ENCODE results near the gene SPATA31C1. TPM values are rescaled to one million over a fixed set of nuclear protein-coding genes. Genes with fewer than 3 reads are reported as not detected.
"Not testable (repeated sequence)": the region's sequence is repeated elsewhere in the genome, so short reads cannot be mapped to it uniquely, and the experiment has no call there.

The SPATA31C1 gene
- total RNA-seq, 1 donor = not detected

GRCh38 chr9:87910821-87911220 lies 6.9 kb upstream of the SPATA31C1 start:
- no peak overlapping the region for H3K4me3 ChIP-seq (ENCODE audit: low read depth, low read length)
- DNase-seq (ENCODE audit: low read depth) = peak; percentile 56
- no peak for TF ChIP-seq CTCF (IDR thresholded peaks at IDR 0.05; ENCODE audit: insufficient read depth, low read depth, low read length)

GRCh38 chr9:87919013-87919412 lies 1.3 kb downstream of the SPATA31C1 start:
- H3K4me3 ChIP-seq (ENCODE audit: low read depth, low read length); DNase-seq (ENCODE audit: low read depth): not testable (repeated sequence)

GRCh38 chr9:87921561-87921960 lies 3.8 kb downstream of the SPATA31C1 start:
- DNase-seq (ENCODE audit: low read depth); H3K4me3 ChIP-seq (ENCODE audit: low read depth, low read length): not testable (repeated sequence)

- H3K4me3 ChIP-seq (ENCODE audit: low read depth, low read length); DNase-seq (ENCODE audit: low read depth): not testable (repeated sequence)
Measured at GRCh38 chr9:87923012-87923411, 5.2 kb downstream of the SPATA31C1 start.

DNA sequence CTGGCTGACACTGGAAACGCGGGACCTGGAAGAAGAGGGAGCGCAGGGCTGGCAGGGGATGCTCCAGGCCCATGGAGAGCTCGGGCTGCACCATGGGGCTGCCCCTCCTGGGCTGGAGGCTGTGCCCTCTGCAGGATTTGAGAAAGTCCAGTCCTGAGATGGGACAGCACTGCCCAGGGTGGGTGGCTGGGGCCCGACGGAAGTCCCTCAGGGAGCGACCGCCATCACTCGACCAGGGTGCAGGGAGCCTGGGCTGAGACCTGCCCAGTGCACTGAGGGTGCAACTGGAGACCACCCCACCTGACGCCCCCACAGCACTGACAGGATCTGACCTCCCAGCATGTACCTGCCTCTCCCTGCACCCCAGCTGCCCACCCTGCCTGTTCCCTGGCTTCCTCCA lies 7.1 kb downstream of the SPATA31C1 start:
- not testable (repeated sequence) for H3K4me3 ChIP-seq (ENCODE audit: low read depth, low read length); DNase-seq (ENCODE audit: low read depth)

DNA sequence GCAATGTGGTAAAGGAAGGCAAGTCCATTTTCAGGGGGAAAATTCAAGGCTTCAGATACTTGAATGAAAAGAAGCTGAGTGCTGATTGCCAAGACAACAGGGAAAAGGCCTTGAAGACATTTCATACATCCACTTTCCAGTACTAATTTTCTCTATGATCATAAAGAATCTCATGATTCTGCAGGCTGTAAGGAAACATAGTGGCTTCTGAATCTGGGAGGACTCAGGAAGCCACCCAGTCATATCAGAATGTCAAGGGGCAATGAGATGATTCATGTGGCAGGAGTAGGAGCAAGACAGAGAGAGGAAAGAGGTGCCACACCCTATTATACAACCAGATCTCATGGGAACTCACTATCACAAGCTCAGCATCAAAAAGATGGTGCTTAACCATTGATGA lies 11.4 kb downstream of the SPATA31C1 start:
- not testable (repeated sequence) for H3K4me3 ChIP-seq (ENCODE audit: low read depth, low read length); DNase-seq (ENCODE audit: low read depth)

GRCh38 chr9:87934444-87934843 lies 16.7 kb downstream of the SPATA31C1 start:
- not testable (repeated sequence) for DNase-seq (ENCODE audit: low read depth)

GRCh38 chr9:87937352-87937751 lies 19.6 kb downstream of the SPATA31C1 start:
- DNase-seq (ENCODE audit: low read depth); H3K4me3 ChIP-seq (ENCODE audit: low read depth, low read length): not testable (repeated sequence)

More at GRCh38 chr9:87934444-87934843, 16.7 kb downstream of the SPATA31C1 start:
- not testable (repeated sequence) for H3K4me3 ChIP-seq (ENCODE audit: low read depth, low read length)

DNA sequence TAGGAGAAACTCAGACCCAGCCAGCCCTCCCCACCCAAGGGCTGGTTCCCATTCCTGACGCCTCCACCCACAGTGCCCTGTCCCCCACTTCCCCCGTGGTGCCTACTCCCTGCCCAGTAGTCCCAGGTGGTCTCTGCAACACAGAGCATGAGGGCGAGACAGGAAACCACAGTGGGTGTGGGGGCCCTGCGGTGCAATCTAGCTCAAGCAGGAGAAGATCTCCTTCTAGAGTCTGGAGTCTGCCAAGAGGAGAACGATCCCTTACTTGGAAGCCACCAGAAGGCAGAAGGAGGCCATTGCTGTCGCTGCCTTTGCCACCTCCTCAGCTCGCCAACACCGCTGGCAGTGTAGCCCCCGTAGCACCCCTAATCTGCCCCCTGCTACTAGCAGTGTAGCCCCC lies 20.2 kb downstream of the SPATA31C1 start:
- H3K4me3 ChIP-seq (ENCODE audit: low read depth, low read length); DNase-seq (ENCODE audit: low read depth): not testable (repeated sequence)

GRCh38 chr9:87938336-87938735 lies 20.6 kb downstream of the SPATA31C1 start:
- DNase-seq (ENCODE audit: low read depth); H3K4me3 ChIP-seq (ENCODE audit: low read depth, low read length): not testable (repeated sequence)

DNA sequence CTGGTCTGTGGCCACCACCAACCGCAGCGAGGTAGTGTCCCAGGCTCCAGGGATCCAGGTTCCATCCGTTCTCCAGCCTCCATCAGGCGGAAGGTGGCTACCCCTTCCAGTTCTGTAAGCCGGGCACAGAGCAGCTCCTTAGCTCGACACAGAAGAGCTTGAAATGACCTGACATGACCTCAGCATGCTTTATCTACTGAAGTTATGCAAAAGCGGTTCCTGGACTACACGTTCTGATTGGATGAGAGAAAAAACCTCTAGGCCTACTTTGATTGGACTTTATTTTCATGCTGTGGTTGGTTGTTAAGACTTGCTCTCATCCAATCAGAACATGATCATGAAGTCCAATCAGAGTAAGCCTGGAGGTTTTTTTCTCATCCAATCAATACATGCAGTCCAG lies 21.3 kb downstream of the SPATA31C1 start:
- not testable (repeated sequence) for DNase-seq (ENCODE audit: low read depth)

DNA sequence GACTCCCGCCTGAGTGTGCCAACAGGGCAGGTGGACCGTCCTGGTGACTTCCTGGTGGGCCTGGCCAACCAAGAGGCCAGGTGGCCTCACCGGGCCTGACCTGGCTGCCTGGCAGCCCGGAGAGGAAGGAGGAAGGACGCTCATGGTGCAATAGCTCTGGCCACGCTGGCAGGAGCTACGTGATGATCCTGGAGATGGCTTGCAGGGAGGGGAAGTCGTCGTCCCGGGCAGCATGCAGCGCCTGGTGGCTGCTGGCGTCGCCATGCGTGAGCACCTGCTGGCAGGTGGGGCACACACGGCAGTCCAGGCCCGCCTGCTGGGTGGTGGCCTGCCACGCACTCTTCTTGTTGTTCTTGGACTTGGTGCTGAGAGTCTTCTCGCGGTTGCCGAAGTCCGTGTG lies 26.3 kb downstream of the SPATA31C1 start:
- no peak for DNase-seq (ENCODE audit: low read depth)
- TF ChIP-seq CTCF (IDR thresholded peaks at IDR 0.05; ENCODE audit: insufficient read depth, low read depth, low read length) = no peak

More for the DNA sequence above, 21.3 kb downstream of the SPATA31C1 start:
- H3K4me3 ChIP-seq (ENCODE audit: low read depth, low read length) = not testable (repeated sequence)

GRCh38 chr9:87944682-87945081 lies 26.9 kb downstream of the SPATA31C1 start:
- no peak for DNase-seq (ENCODE audit: low read depth)
- H3K4me3 ChIP-seq (ENCODE audit: low read depth, low read length) = peak overlapping the region; percentile 39
- TF ChIP-seq CTCF (IDR thresholded peaks at IDR 0.05; ENCODE audit: insufficient read depth, low read depth, low read length) = no peak

More for the DNA sequence above, 26.3 kb downstream of the SPATA31C1 start:
- H3K4me3 ChIP-seq (ENCODE audit: low read depth, low read length) = no peak overlapping the region
